ENCODE results near the gene DPH6.

DPH6 gene

GRCh38 chr15:35320911-35321310, 225.1 kb downstream of the DPH6 start:
- H3K4me1 ChIP-seq: peaks cover 0 to 11% (median 2%) of the 10 kb centered on the region in 4 donors
- no peaks in the 10 kb centered on the region for H3K36me3 ChIP-seq
- no peak for TF ChIP-seq CTCF (IDR thresholded peaks at IDR 0.05)
- DNase-seq: no peak
- intact Hi-C loops (cut with DNase I; ENCODE audit: low total_unique reads): no loop called here
- H3K27me3 ChIP-seq: no peaks in the 10 kb centered on the region
- H3K27ac ChIP-seq: no peak overlapping the region
- H3K4me3 ChIP-seq: no peak overlapping the region
- H3K9me3 ChIP-seq: no peaks in the 10 kb centered on the region

Measured in tibial artery (tissue), 4 donors.